HUES48 (cell line): ENCODE results near the gene NLRC3.
"Not testable (repeated sequence)": the region's sequence is repeated elsewhere in the genome, so short reads cannot be mapped to it uniquely, and the experiment has no call there.

ENCODE experiments used
- H3K27ac ChIP-seq: one replicate; pipeline ENCODE4 v1.7.0; 2013; ENCODE audit warnings: low read depth, low read length, inconsistent platforms
- H3K27me3 ChIP-seq: 2 replicates; pipeline ENCODE4 v1.6.1; 2013; ENCODE audit warnings: mild to moderate bottlenecking, low read length; ENCODE audit not compliant: control insufficient read depth, insufficient read depth
- H3K36me3 ChIP-seq: 2 replicates; pipeline ENCODE4 v1.6.1; 2013; ENCODE audit warnings: low read length; ENCODE audit not compliant: control insufficient read depth, insufficient read depth
- H3K4me1 ChIP-seq: 2 replicates; pipeline ENCODE4 v1.6.1; 2013; ENCODE audit warnings: mild to moderate bottlenecking, low read length; ENCODE audit not compliant: control insufficient read depth, insufficient read depth
- H3K4me3 ChIP-seq: 2 replicates; pipeline ENCODE4 v1.5.1; 2013; ENCODE audit warnings: mild to moderate bottlenecking, low read depth, low read length
- H3K9ac ChIP-seq: 2 replicates; pipeline ENCODE4 v1.6.1; 2013; ENCODE audit warnings: mild to moderate bottlenecking, low read depth, low read length, moderate library complexity
- H3K9me3 ChIP-seq: 2 replicates; pipeline ENCODE4 v1.6.1; 2013; ENCODE audit warnings: low read length; ENCODE audit not compliant: control insufficient read depth, insufficient read depth

The NLRC3 gene

GRCh38 chr16:3609895-3610697, 32.9 kb upstream of the NLRC3 start:
- Histone ChIP-seq H3K9me3 (no peaks in the 10 kb centered on the region), H3K36me3 (peaks cover 6% of the 10 kb centered on the region; the same call in 1 of the 2 replicates), H3K27ac (peak overlapping the region; percentile 69), H3K27me3 (no peaks in the 10 kb centered on the region), H3K4me3 (peak overlapping the region; percentile 95), H3K4me1 (peaks cover 11% of the 10 kb centered on the region), H3K9ac (no peak overlapping the region)

- not testable (repeated sequence) for H3K27ac ChIP-seq, H3K4me3 ChIP-seq, H3K9me3 ChIP-seq, H3K27me3 ChIP-seq, H3K36me3 ChIP-seq, H3K9ac ChIP-seq
- peaks cover 11% of the 10 kb centered on the region for H3K4me1 ChIP-seq
These were observed 31.8 kb upstream of the NLRC3 start for GRCh38 chr16:3608976-3609375.

- no peaks in the 10 kb centered on the region for H3K27me3 ChIP-seq
- no peak overlapping the region for H3K9ac ChIP-seq
- no peak overlapping the region for H3K4me3 ChIP-seq
- no peaks in the 10 kb centered on the region for H3K9me3 ChIP-seq
- peaks cover 16% of the 10 kb centered on the region for H3K36me3 ChIP-seq
- H3K4me1 ChIP-seq: peaks cover 9% of the 10 kb centered on the region; the same call in 1 of the 2 replicates
- H3K27ac ChIP-seq: no peak overlapping the region
These were observed 30.9 kb upstream of the NLRC3 start for GRCh38 chr16:3608069-3608468.

GRCh38 chr16:3607634-3608033, 30.4 kb upstream of the NLRC3 start:
- Histone ChIP-seq H3K9ac (no peak overlapping the region), H3K27me3 (no peaks in the 10 kb centered on the region), H3K4me1 (peaks cover 4% of the 10 kb centered on the region; the same call in 1 of the 2 replicates), H3K36me3 (peaks cover 19% of the 10 kb centered on the region), H3K9me3 (no peaks in the 10 kb centered on the region), H3K27ac (no peak overlapping the region), H3K4me3 (no peak overlapping the region)

GRCh38 chr16:3607161-3607560, 30.0 kb upstream of the NLRC3 start:
- H3K4me3 ChIP-seq: no peak overlapping the region

GRCh38 chr16:3606441-3606840, 29.2 kb upstream of the NLRC3 start:
- H3K9ac ChIP-seq: no peak overlapping the region
- peaks cover 4% of the 10 kb centered on the region; the same call in 1 of the 2 replicates for H3K4me1 ChIP-seq
- H3K9me3 ChIP-seq: no peaks in the 10 kb centered on the region
- H3K36me3 ChIP-seq: peaks cover 26% of the 10 kb centered on the region
- H3K4me3 ChIP-seq: no peak overlapping the region
- no peaks in the 10 kb centered on the region for H3K27me3 ChIP-seq
- no peak overlapping the region for H3K27ac ChIP-seq

More at GRCh38 chr16:3607161-3607560, 30.0 kb upstream of the NLRC3 start:
- H3K9ac ChIP-seq: no peak overlapping the region
- H3K27ac ChIP-seq: no peak overlapping the region
- peaks cover 4% of the 10 kb centered on the region; the same call in 1 of the 2 replicates for H3K4me1 ChIP-seq
- no peaks in the 10 kb centered on the region for H3K27me3 ChIP-seq
- no peaks in the 10 kb centered on the region for H3K9me3 ChIP-seq
- H3K36me3 ChIP-seq: peaks cover 23% of the 10 kb centered on the region

- Histone ChIP-seq H3K9me3 (peaks cover 14% of the 10 kb centered on the region), H3K4me3 (no peak overlapping the region), H3K4me1 (no peaks in the 10 kb centered on the region), H3K9ac (no peak overlapping the region), H3K36me3 (peaks cover 58% of the 10 kb centered on the region), H3K27ac (no peak overlapping the region), H3K27me3 (no peaks in the 10 kb centered on the region)
These were observed 25.1 kb upstream of the NLRC3 start for GRCh38 chr16:3602320-3602653.

GRCh38 chr16:3601614-3602319, 24.6 kb upstream of the NLRC3 start:
- peaks cover 61% of the 10 kb centered on the region for H3K36me3 ChIP-seq
- no peak overlapping the region for H3K4me3 ChIP-seq
- peaks cover 14% of the 10 kb centered on the region for H3K9me3 ChIP-seq
- H3K27ac ChIP-seq: no peak overlapping the region
- no peak overlapping the region for H3K9ac ChIP-seq
- no peaks in the 10 kb centered on the region for H3K27me3 ChIP-seq
- no peaks in the 10 kb centered on the region for H3K4me1 ChIP-seq

GRCh38 chr16:3599922-3600321, 22.7 kb upstream of the NLRC3 start:
- H3K9me3 ChIP-seq: peaks cover 14% of the 10 kb centered on the region
- H3K4me3 ChIP-seq: no peak overlapping the region
- H3K27ac ChIP-seq: no peak overlapping the region
- no peaks in the 10 kb centered on the region for H3K4me1 ChIP-seq
- no peaks in the 10 kb centered on the region for H3K27me3 ChIP-seq
- no peak overlapping the region for H3K9ac ChIP-seq
- H3K36me3 ChIP-seq: peaks cover 61% of the 10 kb centered on the region

GRCh38 chr16:3599121-3599520, 21.9 kb upstream of the NLRC3 start:
- Histone ChIP-seq H3K36me3 (peaks cover 58% of the 10 kb centered on the region), H3K27ac (no peak overlapping the region), H3K4me3 (no peak overlapping the region), H3K27me3 (no peaks in the 10 kb centered on the region), H3K9ac (no peak overlapping the region), H3K4me1 (no peaks in the 10 kb centered on the region), H3K9me3 (peaks cover 14% of the 10 kb centered on the region)

- Histone ChIP-seq H3K36me3 (peaks cover 50% of the 10 kb centered on the region), H3K4me3 (no peak overlapping the region), H3K27ac (no peak overlapping the region), H3K9ac (no peak overlapping the region), H3K4me1 (no peaks in the 10 kb centered on the region), H3K9me3 (peaks cover 14% of the 10 kb centered on the region), H3K27me3 (no peaks in the 10 kb centered on the region)
These were observed 21.0 kb upstream of the NLRC3 start for GRCh38 chr16:3598236-3598635.
